ENCODE data around the gene CCNB2. TPM values are rescaled to one million over a fixed set of nuclear protein-coding genes. Genes with fewer than 3 reads are reported as not detected.
A peak's percentile ranks its signal among the peaks of the same experiment; 100 is the strongest.

CCNB2 gene
- total RNA-seq, 1 donor, result 27.2 TPM

GRCh38 chr15:59087731-59088130, 17.2 kb upstream of the CCNB2 start:
- TF ChIP-seq, protein P1, sequence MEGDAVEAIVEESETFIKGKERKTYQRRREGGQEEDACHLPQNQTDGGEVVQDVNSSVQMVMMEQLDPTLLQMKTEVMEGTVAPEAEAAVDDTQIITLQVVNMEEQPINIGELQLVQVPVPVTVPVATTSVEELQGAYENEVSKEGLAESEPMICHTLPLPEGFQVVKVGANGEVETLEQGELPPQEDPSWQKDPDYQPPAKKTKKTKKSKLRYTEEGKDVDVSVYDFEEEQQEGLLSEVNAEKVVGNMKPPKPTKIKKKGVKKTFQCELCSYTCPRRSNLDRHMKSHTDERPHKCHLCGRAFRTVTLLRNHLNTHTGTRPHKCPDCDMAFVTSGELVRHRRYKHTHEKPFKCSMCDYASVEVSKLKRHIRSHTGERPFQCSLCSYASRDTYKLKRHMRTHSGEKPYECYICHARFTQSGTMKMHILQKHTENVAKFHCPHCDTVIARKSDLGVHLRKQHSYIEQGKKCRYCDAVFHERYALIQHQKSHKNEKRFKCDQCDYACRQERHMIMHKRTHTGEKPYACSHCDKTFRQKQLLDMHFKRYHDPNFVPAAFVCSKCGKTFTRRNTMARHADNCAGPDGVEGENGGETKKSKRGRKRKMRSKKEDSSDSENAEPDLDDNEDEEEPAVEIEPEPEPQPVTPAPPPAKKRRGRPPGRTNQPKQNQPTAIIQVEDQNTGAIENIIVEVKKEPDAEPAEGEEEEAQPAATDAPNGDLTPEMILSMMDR (IDR thresholded peaks at IDR 0.05; ENCODE audit: insufficient read depth, low read depth, low read length), result no peak
- no peak overlapping the region for H3K4me3 ChIP-seq (ENCODE audit: low read depth, low read length)
- DNase-seq (ENCODE audit: low read depth), result no peak

DNA sequence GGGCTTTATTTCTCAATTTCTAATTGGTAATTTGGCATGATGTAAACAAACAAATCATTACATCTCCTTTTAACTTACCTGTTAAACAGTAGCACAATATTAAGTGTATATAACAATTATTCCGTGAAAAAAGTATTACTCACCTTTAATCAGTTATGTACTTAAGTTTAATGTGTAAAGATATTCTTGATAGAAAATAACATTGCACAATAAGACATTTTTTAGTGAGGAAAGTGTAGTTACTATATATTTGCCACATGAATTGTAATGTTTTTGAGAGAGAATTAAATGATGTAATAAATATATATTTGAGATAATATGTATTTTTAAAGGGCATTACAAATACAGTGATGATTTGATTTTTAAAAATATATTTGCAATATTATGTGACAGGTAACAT, 10.9 kb upstream of the CCNB2 start:
- no peak overlapping the region for H3K4me3 ChIP-seq (ENCODE audit: low read depth, low read length)
- DNase-seq (ENCODE audit: low read depth), result no peak
- TF ChIP-seq, protein P1 (IDR thresholded peaks at IDR 0.05; ENCODE audit: insufficient read depth, low read depth, low read length), result no peak

- TF ChIP-seq, protein P1 (IDR thresholded peaks at IDR 0.05; ENCODE audit: insufficient read depth, low read depth, low read length), result no peak
- DNase-seq (ENCODE audit: low read depth), result no peak
These were observed 8.5 kb upstream of the CCNB2 start for GRCh38 chr15:59096429-59096828.

DNA sequence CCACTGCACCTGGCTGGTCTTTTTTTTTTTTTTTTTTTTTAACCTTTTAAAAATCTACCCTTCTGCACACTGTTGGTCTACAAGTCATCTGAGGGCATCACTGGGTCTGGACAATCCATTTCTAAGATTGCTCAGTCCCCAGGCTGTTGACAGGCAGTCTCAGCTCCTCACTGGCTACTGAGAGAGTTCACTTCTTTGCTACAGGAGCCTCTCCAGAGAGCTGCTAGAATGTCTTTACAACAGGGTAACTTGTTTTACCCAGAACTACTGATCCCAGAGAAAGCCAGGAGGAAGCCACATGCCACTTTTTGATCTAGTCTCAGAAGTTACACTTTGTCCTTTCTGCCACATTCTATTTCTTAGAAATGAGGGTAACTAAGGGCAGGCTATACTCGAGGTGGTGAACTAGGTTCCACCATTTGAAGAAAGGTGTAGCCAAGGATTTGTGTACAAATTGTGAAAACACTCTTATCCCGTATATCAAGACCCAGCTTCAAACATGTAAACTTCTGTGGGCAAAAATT, 5.7 kb upstream of the CCNB2 start:
- TF ChIP-seq, protein P1 (IDR thresholded peaks at IDR 0.05; ENCODE audit: insufficient read depth, low read depth, low read length), result no peak
- no peak for DNase-seq (ENCODE audit: low read depth)
- no peak overlapping the region for H3K4me3 ChIP-seq (ENCODE audit: low read depth, low read length)

More at GRCh38 chr15:59096429-59096828, 8.5 kb upstream of the CCNB2 start:
- H3K4me3 ChIP-seq (ENCODE audit: low read depth, low read length), result no peak overlapping the region

DNA sequence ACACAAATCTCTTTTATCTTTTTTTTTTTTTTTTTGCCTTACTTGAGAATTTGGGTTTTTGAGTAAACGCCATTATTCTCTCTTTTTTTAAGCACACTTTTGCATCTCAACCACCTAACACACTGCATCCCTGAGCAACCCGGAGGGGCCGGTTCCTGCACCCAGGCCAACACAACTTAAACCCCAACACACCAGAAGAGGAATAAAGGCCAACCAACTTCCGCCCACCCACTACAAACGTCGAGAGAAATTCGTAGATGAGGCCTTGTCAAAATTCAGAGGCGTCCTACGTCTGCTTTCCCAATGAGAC, 389 bp upstream of the CCNB2 start:
- TF ChIP-seq, protein P1 (IDR thresholded peaks at IDR 0.05; ENCODE audit: insufficient read depth, low read depth, low read length), result no peak
- peak overlapping the region; percentile 98 for H3K4me3 ChIP-seq (ENCODE audit: low read depth, low read length)
- no peak for DNase-seq (ENCODE audit: low read depth)

- DNase-seq (ENCODE audit: low read depth), result no peak
- TF ChIP-seq, protein P1 (IDR thresholded peaks at IDR 0.05; ENCODE audit: insufficient read depth, low read depth, low read length), result peak; percentile 17
These were observed 908 bp downstream of the CCNB2 start for GRCh38 chr15:59105854-59106253.

GRCh38 chr15:59111251-59111650, 6.3 kb downstream of the CCNB2 start:
- DNase-seq (ENCODE audit: low read depth), result no peak
- no peak overlapping the region for H3K4me3 ChIP-seq (ENCODE audit: low read depth, low read length)
- TF ChIP-seq, protein P1 (IDR thresholded peaks at IDR 0.05; ENCODE audit: insufficient read depth, low read depth, low read length), result no peak

More at GRCh38 chr15:59105854-59106253, 908 bp downstream of the CCNB2 start:
- H3K4me3 ChIP-seq (ENCODE audit: low read depth, low read length), result peak overlapping the region; percentile 98

All from fibroblast of villous mesenchyme (primary cell).